ENCODE results near the gene ANO1.

The ANO1 gene

GRCh38 chr11:70169632-70170031 is 91.5 kb downstream of the ANO1 start:
- Histone ChIP-seq H3K4me3 (ENCODE audit: insufficient read depth, low read length, poor library complexity, severe bottlenecking) (no peak overlapping the region), H3K4me2 (ENCODE audit: low read depth, low read length, poor library complexity, severe bottlenecking) (no peak overlapping the region), H3K79me2 (ENCODE audit: insufficient read depth, low read length) (no peaks in the 10 kb centered on the region), H4K20me1 (ENCODE audit: low read depth, low read length) (no peaks in the 10 kb centered on the region), H2AFZ (ENCODE audit: low read depth, low read length, severe bottlenecking) (no peak overlapping the region), H3K9me3 (ENCODE audit: insufficient read depth, low read length) (no peaks in the 10 kb centered on the region), H3F3A (ENCODE audit: insufficient read depth) (no peaks in the 10 kb centered on the region), H3K9me2 (replicated peaks; ENCODE audit: insufficient read depth, low read length) (no peaks in the 10 kb centered on the region), H3K36me3 (ENCODE audit: low read length) (no peaks in the 10 kb centered on the region), H3K27me3 (ENCODE audit: low read length) (no peaks in the 10 kb centered on the region), H3K9ac (ENCODE audit: low read length) (no peak overlapping the region), H3K27ac (ENCODE audit: low read depth, low read length) (no peak overlapping the region)
- TF ChIP-seq, protein P1, sequence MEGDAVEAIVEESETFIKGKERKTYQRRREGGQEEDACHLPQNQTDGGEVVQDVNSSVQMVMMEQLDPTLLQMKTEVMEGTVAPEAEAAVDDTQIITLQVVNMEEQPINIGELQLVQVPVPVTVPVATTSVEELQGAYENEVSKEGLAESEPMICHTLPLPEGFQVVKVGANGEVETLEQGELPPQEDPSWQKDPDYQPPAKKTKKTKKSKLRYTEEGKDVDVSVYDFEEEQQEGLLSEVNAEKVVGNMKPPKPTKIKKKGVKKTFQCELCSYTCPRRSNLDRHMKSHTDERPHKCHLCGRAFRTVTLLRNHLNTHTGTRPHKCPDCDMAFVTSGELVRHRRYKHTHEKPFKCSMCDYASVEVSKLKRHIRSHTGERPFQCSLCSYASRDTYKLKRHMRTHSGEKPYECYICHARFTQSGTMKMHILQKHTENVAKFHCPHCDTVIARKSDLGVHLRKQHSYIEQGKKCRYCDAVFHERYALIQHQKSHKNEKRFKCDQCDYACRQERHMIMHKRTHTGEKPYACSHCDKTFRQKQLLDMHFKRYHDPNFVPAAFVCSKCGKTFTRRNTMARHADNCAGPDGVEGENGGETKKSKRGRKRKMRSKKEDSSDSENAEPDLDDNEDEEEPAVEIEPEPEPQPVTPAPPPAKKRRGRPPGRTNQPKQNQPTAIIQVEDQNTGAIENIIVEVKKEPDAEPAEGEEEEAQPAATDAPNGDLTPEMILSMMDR (IDR thresholded peaks at IDR 0.05; ENCODE audit: insufficient read depth, low read length, poor library complexity, severe bottlenecking): no peak

GRCh38 chr11:70170596-70171210 is 92.6 kb downstream of the ANO1 start:
- H2AFZ ChIP-seq (ENCODE audit: low read depth, low read length, severe bottlenecking): no peak overlapping the region
- no peaks in the 10 kb centered on the region for H3K79me2 ChIP-seq (ENCODE audit: insufficient read depth, low read length)
- H3K36me3 ChIP-seq (ENCODE audit: low read length): no peaks in the 10 kb centered on the region
- TF ChIP-seq, protein P1 (IDR thresholded peaks at IDR 0.05; ENCODE audit: insufficient read depth, low read length, poor library complexity, severe bottlenecking): no peak
- no peak for TF ChIP-seq EZH2phosphoT487 (conservative IDR thresholded peaks at IDR 0.05; ENCODE audit: low read length)
- no peaks in the 10 kb centered on the region for H4K20me1 ChIP-seq (ENCODE audit: low read depth, low read length)
- no peaks in the 10 kb centered on the region for H3K9me2 ChIP-seq (replicated peaks; ENCODE audit: insufficient read depth, low read length)
- no peaks in the 10 kb centered on the region for H3K27me3 ChIP-seq (ENCODE audit: low read length)
- H3K9ac ChIP-seq (ENCODE audit: low read length): no peak overlapping the region
- H3K4me2 ChIP-seq (ENCODE audit: low read depth, low read length, poor library complexity, severe bottlenecking): no peak overlapping the region
- no peak overlapping the region for H3K4me3 ChIP-seq (ENCODE audit: insufficient read depth, low read length, poor library complexity, severe bottlenecking)
- H3K9me3 ChIP-seq (ENCODE audit: insufficient read depth, low read length): no peaks in the 10 kb centered on the region
- H3F3A ChIP-seq (ENCODE audit: insufficient read depth): no peaks in the 10 kb centered on the region
- no peak overlapping the region for H3K27ac ChIP-seq (ENCODE audit: low read depth, low read length)

- TF ChIP-seq EZH2phosphoT487 (conservative IDR thresholded peaks at IDR 0.05; ENCODE audit: low read length): no peak
- TF ChIP-seq, protein P1 (IDR thresholded peaks at IDR 0.05; ENCODE audit: insufficient read depth, low read length, poor library complexity, severe bottlenecking): no peak
- H3K27ac ChIP-seq (ENCODE audit: low read depth, low read length): no peak overlapping the region
- no peaks in the 10 kb centered on the region for H3K9me2 ChIP-seq (replicated peaks; ENCODE audit: insufficient read depth, low read length)
- no peak overlapping the region for H2AFZ ChIP-seq (ENCODE audit: low read depth, low read length, severe bottlenecking)
- no peaks in the 10 kb centered on the region for H3K27me3 ChIP-seq (ENCODE audit: low read length)
- H3K4me2 ChIP-seq (ENCODE audit: low read depth, low read length, poor library complexity, severe bottlenecking): no peak overlapping the region
- no peaks in the 10 kb centered on the region for H3K36me3 ChIP-seq (ENCODE audit: low read length)
- no peaks in the 10 kb centered on the region for H3K79me2 ChIP-seq (ENCODE audit: insufficient read depth, low read length)
- H4K20me1 ChIP-seq (ENCODE audit: low read depth, low read length): no peaks in the 10 kb centered on the region
- H3K4me3 ChIP-seq (ENCODE audit: insufficient read depth, low read length, poor library complexity, severe bottlenecking): no peak overlapping the region
- H3K9ac ChIP-seq (ENCODE audit: low read length): no peak overlapping the region
- H3K9me3 ChIP-seq (ENCODE audit: insufficient read depth, low read length): no peaks in the 10 kb centered on the region
- H3F3A ChIP-seq (ENCODE audit: insufficient read depth): no peaks in the 10 kb centered on the region
These were observed 94.9 kb downstream of the ANO1 start for GRCh38 chr11:70173018-70173417.

All from SU-DHL-6 (cell line).